ENCODE data around the gene UNC119. TPM values are rescaled to one million over a fixed set of nuclear protein-coding genes. Genes with fewer than 3 reads are reported as not detected.
A peak's percentile ranks its signal among the peaks of the same experiment; 100 is the strongest.

UNC119 gene
- total RNA-seq, 2 experiments from 2014 or later, result 43.6 to 44.8 TPM

DNA sequence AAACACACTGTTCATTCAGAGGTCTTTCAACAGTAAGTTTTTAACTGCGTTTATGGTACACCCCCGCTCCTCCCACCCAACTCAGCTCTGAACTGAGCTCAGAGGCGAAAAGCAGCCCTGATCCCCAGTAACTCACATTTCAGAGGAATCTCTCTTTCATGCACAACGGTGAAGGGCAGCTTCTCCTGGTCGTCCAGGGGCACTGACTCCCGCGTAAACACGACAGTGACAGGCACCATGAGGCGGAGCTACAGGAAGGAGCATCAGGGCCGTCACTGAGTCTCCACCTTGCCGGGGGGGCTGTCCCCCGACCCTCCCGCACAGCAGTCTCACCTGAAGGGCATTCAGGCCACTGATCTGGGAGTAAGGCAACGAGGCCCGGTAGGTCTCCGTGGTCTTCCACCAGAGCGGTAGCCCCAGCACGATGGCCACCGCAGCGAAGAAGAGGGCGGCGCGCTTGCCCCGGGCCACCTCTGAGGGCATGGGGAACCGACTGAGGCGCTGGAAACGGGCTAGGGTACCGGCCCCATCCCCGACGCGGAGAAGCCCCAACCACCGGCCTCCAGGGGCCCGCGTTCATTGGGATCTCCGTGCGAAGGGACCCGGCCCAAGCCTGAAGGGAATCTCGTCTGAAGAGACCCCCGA is 18.4 kb upstream of the UNC119 start:
- Mint-ChIP-seq H3K27ac (peak overlapping the region; percentile 93), H3K9me3 (no peaks in the 10 kb centered on the region), H3K4me1 (ENCODE audit: low read depth) (peaks cover 45% of the 10 kb centered on the region), H3K27me3 (no peaks in the 10 kb centered on the region), H3K4me3 (peak overlapping the region; percentile 89), H3K36me3 (ENCODE audit: low read depth) (peaks cover 37% of the 10 kb centered on the region)
- peak; percentile 50 for ATAC-seq
- ChIA-PET POLR2A (interaction anchor here (1.2 to 4.6 kb wide), 10 partner anchors 8 to 91 kb away, joined by 3 to 22 read pairs (median 5); partner anchors contain the start of genes BLTP2, SDF2 and SUPT6H), CTCF (interaction anchor here (0.6 to 4.0 kb wide), 10 partner anchors 9 to 159 kb away, joined by 3 to 31 read pairs (median 4); no protein-coding TSS in a partner anchor)
- TF ChIP-seq, protein P1, sequence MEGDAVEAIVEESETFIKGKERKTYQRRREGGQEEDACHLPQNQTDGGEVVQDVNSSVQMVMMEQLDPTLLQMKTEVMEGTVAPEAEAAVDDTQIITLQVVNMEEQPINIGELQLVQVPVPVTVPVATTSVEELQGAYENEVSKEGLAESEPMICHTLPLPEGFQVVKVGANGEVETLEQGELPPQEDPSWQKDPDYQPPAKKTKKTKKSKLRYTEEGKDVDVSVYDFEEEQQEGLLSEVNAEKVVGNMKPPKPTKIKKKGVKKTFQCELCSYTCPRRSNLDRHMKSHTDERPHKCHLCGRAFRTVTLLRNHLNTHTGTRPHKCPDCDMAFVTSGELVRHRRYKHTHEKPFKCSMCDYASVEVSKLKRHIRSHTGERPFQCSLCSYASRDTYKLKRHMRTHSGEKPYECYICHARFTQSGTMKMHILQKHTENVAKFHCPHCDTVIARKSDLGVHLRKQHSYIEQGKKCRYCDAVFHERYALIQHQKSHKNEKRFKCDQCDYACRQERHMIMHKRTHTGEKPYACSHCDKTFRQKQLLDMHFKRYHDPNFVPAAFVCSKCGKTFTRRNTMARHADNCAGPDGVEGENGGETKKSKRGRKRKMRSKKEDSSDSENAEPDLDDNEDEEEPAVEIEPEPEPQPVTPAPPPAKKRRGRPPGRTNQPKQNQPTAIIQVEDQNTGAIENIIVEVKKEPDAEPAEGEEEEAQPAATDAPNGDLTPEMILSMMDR (IDR thresholded peaks at IDR 0.05), result no peak
- intact Hi-C loops (cut with micrococcal nuclease), result no loop called here
- DNase-seq, result peak; percentile 69

DNA sequence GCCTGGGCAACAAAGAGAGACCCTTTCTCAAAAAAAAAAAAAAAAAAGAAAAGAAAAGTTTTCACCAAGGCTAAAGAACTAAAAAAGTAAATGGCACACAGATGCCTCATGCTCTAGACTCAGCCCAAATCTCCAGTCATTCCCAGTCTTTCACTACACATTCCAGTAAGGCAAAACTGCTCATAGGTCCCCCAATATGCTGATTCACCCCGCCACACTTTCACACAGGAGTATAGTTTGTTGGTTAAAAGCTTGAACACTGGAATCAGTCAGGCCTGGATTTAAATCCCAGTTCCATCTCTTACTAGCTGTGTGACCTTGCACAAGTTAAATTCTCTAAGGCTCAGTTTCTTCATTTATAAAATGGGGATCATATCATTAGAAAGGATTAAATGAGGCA is 17.0 kb upstream of the UNC119 start:
- TF ChIP-seq, protein P1 (IDR thresholded peaks at IDR 0.05), result no peak
- Mint-ChIP-seq H3K4me1 (ENCODE audit: low read depth) (peaks cover 43% of the 10 kb centered on the region), H3K27me3 (no peaks in the 10 kb centered on the region), H3K36me3 (ENCODE audit: low read depth) (peaks cover 34% of the 10 kb centered on the region), H3K27ac (peak overlapping the region; percentile 50), H3K4me3 (peak overlapping the region; percentile 89), H3K9me3 (no peaks in the 10 kb centered on the region)
- ChIA-PET POLR2A (interaction anchor here (1.3 to 4.6 kb wide), 2 partner anchors 9 to 86 kb away, joined by 3 to 22 read pairs; no protein-coding TSS in a partner anchor), CTCF (interaction anchor here (4.0 kb wide), 1 partner anchor 21 kb away, joined by 31 read pairs; no protein-coding TSS in a partner anchor)
- no peak for DNase-seq
- intact Hi-C loops (cut with micrococcal nuclease), result no loop called here
- ATAC-seq, result no peak

DNA sequence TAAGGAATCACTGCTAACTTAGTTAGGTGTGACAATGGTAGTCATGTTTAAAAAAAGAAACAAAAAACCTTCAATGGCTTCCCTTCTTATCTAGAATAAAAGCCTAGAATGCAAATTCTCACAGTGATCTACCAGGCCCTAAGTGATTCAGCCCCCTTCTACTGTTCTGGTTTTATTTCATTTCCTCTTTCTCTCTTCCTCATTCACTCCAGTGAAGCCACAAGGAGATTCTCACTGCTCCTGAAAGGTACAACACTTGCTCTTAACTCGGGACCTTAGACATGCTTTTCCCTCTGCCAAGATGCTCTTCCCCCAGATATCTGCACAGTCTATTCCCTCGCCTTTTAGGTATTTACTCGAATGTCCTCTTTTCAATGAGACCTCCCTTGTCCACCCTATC is 15.2 kb upstream of the UNC119 start:
- Mint-ChIP-seq H3K27ac (peak overlapping the region; percentile 65), H3K4me3 (no peak overlapping the region), H3K27me3 (no peaks in the 10 kb centered on the region), H3K36me3 (ENCODE audit: low read depth) (peaks cover 33% of the 10 kb centered on the region), H3K4me1 (ENCODE audit: low read depth) (peaks cover 37% of the 10 kb centered on the region), H3K9me3 (no peaks in the 10 kb centered on the region)
- TF ChIP-seq, protein P1 (IDR thresholded peaks at IDR 0.05), result no peak
- ATAC-seq (no peak), DNase-seq (no peak)
- ChIA-PET POLR2A (interaction anchor here (1.3 kb wide), 1 partner anchor 9 kb away, joined by 4 read pairs; the partner anchor contains the start of gene ALDOC), CTCF (no interaction called here)
- intact Hi-C loops (cut with micrococcal nuclease), result no loop called here

DNA sequence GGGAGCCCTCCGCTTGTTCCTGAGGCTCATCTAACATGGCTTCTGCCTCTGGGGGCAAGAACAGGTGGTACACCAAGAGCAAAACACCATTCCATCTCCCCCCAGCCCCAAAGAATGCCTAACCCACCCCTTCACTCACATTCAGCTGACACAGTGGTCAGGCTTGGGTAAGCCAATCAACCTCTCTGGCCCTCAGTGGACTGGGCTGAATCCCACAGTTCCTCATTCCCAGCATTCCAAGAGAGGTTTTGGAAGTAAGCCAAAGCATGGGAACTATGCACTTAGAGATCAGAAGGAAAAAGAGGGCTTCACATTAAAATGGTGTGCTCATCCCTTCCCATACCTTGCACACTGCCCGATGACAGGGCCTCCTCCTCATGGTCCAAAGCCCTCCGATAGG is 11.1 kb upstream of the UNC119 start:
- CTCF ChIA-PET, result no interaction called here
- Mint-ChIP-seq H3K27ac (no peak overlapping the region), H3K4me3 (no peak overlapping the region), H3K27me3 (no peaks in the 10 kb centered on the region), H3K9me3 (no peaks in the 10 kb centered on the region), H3K36me3 (ENCODE audit: low read depth) (peaks cover 37% of the 10 kb centered on the region), H3K4me1 (ENCODE audit: low read depth) (peaks cover 18% of the 10 kb centered on the region)
- POLR2A ChIA-PET, result no interaction called here
- ATAC-seq (no peak), DNase-seq (no peak)
- TF ChIP-seq, protein P1 (IDR thresholded peaks at IDR 0.05), result no peak
- intact Hi-C loops (cut with micrococcal nuclease), result no loop called here

DNA sequence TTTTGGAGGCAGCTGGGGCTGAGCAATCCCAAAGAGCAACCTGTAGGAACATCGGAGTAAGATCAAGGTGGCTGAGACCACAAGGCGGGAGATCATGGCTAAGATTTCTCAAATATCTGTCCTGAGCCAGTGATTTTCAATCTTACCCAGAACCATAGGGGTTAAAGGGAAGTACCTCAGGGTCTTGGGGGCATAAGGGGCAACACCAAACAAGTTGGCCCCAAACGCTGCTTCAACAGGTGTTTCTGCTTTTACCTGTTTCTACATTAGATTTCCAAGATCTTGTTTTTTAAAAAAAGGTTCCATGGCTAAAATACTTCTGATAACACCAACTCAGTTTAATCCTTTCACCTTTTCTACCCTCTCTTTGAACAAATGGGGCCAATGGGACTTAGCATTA is 2.6 kb upstream of the UNC119 start:
- Mint-ChIP-seq H3K4me1 (ENCODE audit: low read depth) (peaks cover 22% of the 10 kb centered on the region), H3K27me3 (no peaks in the 10 kb centered on the region), H3K9me3 (no peaks in the 10 kb centered on the region), H3K27ac (no peak overlapping the region), H3K4me3 (no peak overlapping the region), H3K36me3 (ENCODE audit: low read depth) (peaks cover 37% of the 10 kb centered on the region)
- intact Hi-C loops (cut with micrococcal nuclease), result no loop called here
- TF ChIP-seq, protein P1 (IDR thresholded peaks at IDR 0.05), result no peak
- ChIA-PET POLR2A (no interaction called here), CTCF (no interaction called here)
- no peak for ATAC-seq
- no peak for DNase-seq

Data from activated CD8-positive, alpha-beta T cell treated with anti-CD3 and anti-CD28 coated beads for 36 hours (primary cell).